K562 (cell line): ENCODE results near the gene ZNF202. TPM values are rescaled to one million over a fixed set of nuclear protein-coding genes. Genes with fewer than 3 reads are reported as not detected.

ENCODE experiments used
- ATAC-seq: fragments of 200-7000 bp; cut with Tn5 transposase; 3 replicates; pipeline ENCODE4 v1.9.1; 2020; ENCODE audit warnings: moderate library complexity
- BruUV-seq: library from RNA; stranded (reverse); fragments of 400-500 nt; replicated peaks from 2 replicates; lab custom pipeline; 2021; lab: Mats Ljungman, UMichigan
- CTCF ChIA-PET: fragments of 300-600 bp; formaldehyde crosslinking; extraction: SDS; loops from one replicate; lab custom pipeline; 2021; ENCODE audit warnings: low intra/inter-chr PET ratio; lab: Yijun Ruan, JAX
- POLR2A ChIA-PET: fragments of 300-600, 350-650 bp; sonication (Branson Sonifier 250); formaldehyde crosslinking; extraction: SDS; loops from one replicate; lab custom pipeline; 2021; ENCODE audit warnings: antibody characterized with exemption, inconsistent platforms; lab: Yijun Ruan, JAX
- DNase-seq, 4 experiments: peaks; one replicate each; pipeline versions ENCODE4 v3.0.0 to v3.0.0-alpha.2; 2011 to 2018; ENCODE audit warnings: low spot score in 3 of 4, mixed read lengths in 3 of 4; ENCODE audit errors: extremely low read depth in 1 of 4
- FAIRE-seq: peaks from 2 replicates; lab custom pipeline; 2011; peaks lifted over from hg19 to GRCh38; lab: Jason Lieb, UNC
- H2AFZ ChIP-seq: 2 replicates; pipeline ENCODE4 v1.6.0; 2011; ENCODE audit warnings: low read depth, low read length, control low read depth, inconsistent platforms
- H3K27ac ChIP-seq: fragments of 200-600 bp; 3 replicates; pipeline ENCODE4 v1.8.0; 2011; ENCODE audit warnings: low read depth, mild to moderate bottlenecking, control low read depth, inconsistent platforms, low read length, moderate library complexity, mixed read lengths; ENCODE audit errors: extremely low read depth
- H3K27me3 ChIP-seq, 2 experiments: fragments of 300-600 bp in 1 of 2; 2 replicates in 1 of 2; 3 replicates in 1 of 2; pipeline versions ENCODE4 v1.6.0 to v1.8.0; 2011; ENCODE audit warnings: inconsistent platforms in 2 of 2, low read length in 2 of 2, mild to moderate bottlenecking in 1 of 2, mixed read lengths in 1 of 2, moderate library complexity in 1 of 2; ENCODE audit not compliant: control insufficient read depth in 2 of 2, insufficient read depth in 2 of 2
- H3K36me3 ChIP-seq: fragments of 300-600 bp; 3 replicates; pipeline ENCODE4 v1.8.0; 2011; ENCODE audit warnings: mild to moderate bottlenecking, low read length, inconsistent platforms; ENCODE audit not compliant: control insufficient read depth, insufficient read depth
- H3K4me1 ChIP-seq, 2 experiments: fragments of 200-600 bp in 1 of 2; replicated peaks in 1 of 2; 2 replicates in 1 of 2; 3 replicates in 1 of 2; pipeline versions ENCODE4 v1.5.1 to v1.8.0; 2011; ENCODE audit warnings: inconsistent platforms in 2 of 2, low read length in 2 of 2, mild to moderate bottlenecking in 1 of 2, mixed read lengths in 1 of 2, moderate library complexity in 1 of 2; ENCODE audit not compliant: control insufficient read depth in 2 of 2, insufficient read depth in 2 of 2
- H3K4me2 ChIP-seq: 2 replicates; pipeline ENCODE4 v1.6.1; 2011; ENCODE audit warnings: low read length, control low read depth, inconsistent platforms, mixed read lengths; ENCODE audit not compliant: insufficient read depth
- H3K4me3 ChIP-seq: fragments of 200-600 bp; sonication (generic), shearing (Covaris generic); 2 replicates; pipeline ENCODE4 v1.5.1; 2016; ENCODE audit warnings: control low read depth, inconsistent platforms
- H3K79me2 ChIP-seq: fragments of 200-600 bp; 3 replicates; pipeline ENCODE4 v1.8.0; 2011; ENCODE audit warnings: low read length, inconsistent platforms; ENCODE audit not compliant: control insufficient read depth, insufficient read depth
- H3K9ac ChIP-seq, 2 experiments: 2 replicates each; pipeline versions ENCODE4 v1.6.0 to v1.6.1; 2011; ENCODE audit warnings: low read depth in 2 of 2, low read length in 2 of 2, control low read depth in 1 of 2, inconsistent platforms in 1 of 2, mild to moderate bottlenecking in 1 of 2, mixed read lengths in 1 of 2; ENCODE audit not compliant: insufficient read depth in 1 of 2
- H3K9me1 ChIP-seq: one replicate; pipeline ENCODE4 v1.6.0; 2011; ENCODE audit warnings: inconsistent platforms, mild to moderate bottlenecking, low read length, moderate library complexity; ENCODE audit not compliant: control insufficient read depth, insufficient read depth
- H3K9me3 ChIP-seq: replicated peaks from 2 replicates; pipeline ENCODE4 v1.5.1; 2011; ENCODE audit warnings: low read depth, low read length, inconsistent platforms; ENCODE audit not compliant: control insufficient read depth, insufficient read depth
- H4K20me1 ChIP-seq: replicated peaks from 2 replicates; pipeline ENCODE4 v1.6.1; 2011; ENCODE audit warnings: low read length, inconsistent platforms, mixed read lengths; ENCODE audit not compliant: control insufficient read depth, insufficient read depth
- ZNF12 ChIP-seq: sonication (generic); formaldehyde crosslinking; IDR thresholded peaks from 2 replicates; pipeline ENCODE4 v1.4.0; 2020; ENCODE audit warnings: mild to moderate bottlenecking, missing genetic modification reagents
- WGBS: fragments of 100-300 bp; shearing (Covaris generic); methylation state at CpG from one replicate; pipeline ENCODE4 v1.1.6; 2016; ENCODE audit warnings: low coverage, mixed read lengths; ENCODE audit not compliant: insufficient coverage; ENCODE audit errors: missing lambda C conversion rate; 5-methylcytosine and 5-hydroxymethylcytosine counted together
- in situ Hi-C: fragments of 300-500 bp; cut with MboI; formaldehyde crosslinking; loops from 4 replicates; pipeline ENCODE4 v1.15.0; 2018; ENCODE audit warnings: inconsistent platforms, mixed read lengths
- intact Hi-C: fragments of 100-400 bp; cut with micrococcal nuclease; formaldehyde crosslinking; loops from 2 replicates; pipeline ENCODE4 v1.14.2; 2022
- polyA plus RNA-seq, 8 experiments: library from polyadenylated mRNA; depleted of rRNA in 4 of 8; stranded (reverse) in 5 of 8; unstranded in 3 of 8; fragments of >200 nt; fragmentation: Nextera tagmentation in 2 of 8; fragmentation: Illumina TruSeq in 1 of 8; extraction: Ambion mirVana in 2 of 8; extraction: Trizol in 1 of 8; gene quantifications; 2 replicates each; pipeline versions ENCODE4 v1.2.1 to v1.2.3, GENCODE V29; 2011 to 2014; ENCODE audit warnings: inconsistent platforms in 1 of 8, missing spikeins in 1 of 8
- total RNA-seq, 7 experiments: library from RNA; depleted of rRNA in 6 of 7; stranded (reverse); fragments of >200 nt in 6 of 7; fragmentation: Illumina TruSeq in 2 of 7; extraction: Trizol in 2 of 7; gene quantifications; 2 replicates each; pipeline versions ENCODE4 v1.2.1 to v1.2.3, GENCODE V29; 2011 to 2021; ENCODE audit warnings: low replicate concordance in 1 of 7
- TF ChIP-seq, protein P1 (sequence below), 2 experiments: IDR thresholded peaks in 1 of 2; conservative IDR thresholded peaks in 1 of 2; 2 replicates each; pipeline ENCODE4 v1.6.1; 2016; ENCODE audit warnings: low read depth in 2 of 2, mild to moderate bottlenecking in 1 of 2, missing compliant biosample characterization in 1 of 2, missing genetic modification characterization in 1 of 2, moderate library complexity in 1 of 2

The ZNF202 gene
- total and polyA plus RNA-seq, 9 of the 15 experiments (the other 6 are each of a cell fraction or from before 2014, with no cell fraction given) = 2.3 to 18.7 (median 12.7) TPM

DNA sequence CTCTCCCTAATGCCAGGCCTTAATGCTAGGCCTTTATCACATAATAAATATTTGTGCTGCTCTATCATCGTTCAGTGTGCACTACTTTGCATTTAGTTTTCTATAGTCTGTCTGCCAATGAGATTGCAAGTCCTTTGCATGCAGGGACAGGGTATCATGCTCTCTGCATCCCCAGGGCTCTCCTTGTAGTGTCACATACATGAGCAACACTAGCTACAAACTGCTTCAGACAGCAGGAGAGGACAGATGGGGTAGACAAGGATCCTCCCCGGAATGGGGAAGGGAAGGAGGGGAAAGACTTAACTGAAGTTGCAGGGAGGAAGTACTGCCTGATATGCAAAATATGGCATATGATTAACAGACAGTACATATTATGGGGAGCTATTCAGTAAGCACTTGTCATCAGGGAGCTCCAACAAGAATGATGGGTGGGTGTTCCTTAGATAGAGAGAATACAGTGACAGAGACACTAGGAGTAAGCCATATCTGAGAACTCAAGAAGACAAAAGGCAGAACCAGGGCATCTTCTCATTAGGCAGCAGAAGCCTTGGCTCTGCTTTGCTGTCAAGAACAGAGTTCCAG is 42.8 kb downstream of the ZNF202 start:
- WGBS = 0% methylated on average over 2 of the region's 2 CpGs
- in situ Hi-C loops = no loop called here
- no peak overlapping the region for H3K27ac ChIP-seq
- TF ChIP-seq ZNF12 (CRISPR knock-in tag) = no peak
- TF ChIP-seq, protein P1, sequence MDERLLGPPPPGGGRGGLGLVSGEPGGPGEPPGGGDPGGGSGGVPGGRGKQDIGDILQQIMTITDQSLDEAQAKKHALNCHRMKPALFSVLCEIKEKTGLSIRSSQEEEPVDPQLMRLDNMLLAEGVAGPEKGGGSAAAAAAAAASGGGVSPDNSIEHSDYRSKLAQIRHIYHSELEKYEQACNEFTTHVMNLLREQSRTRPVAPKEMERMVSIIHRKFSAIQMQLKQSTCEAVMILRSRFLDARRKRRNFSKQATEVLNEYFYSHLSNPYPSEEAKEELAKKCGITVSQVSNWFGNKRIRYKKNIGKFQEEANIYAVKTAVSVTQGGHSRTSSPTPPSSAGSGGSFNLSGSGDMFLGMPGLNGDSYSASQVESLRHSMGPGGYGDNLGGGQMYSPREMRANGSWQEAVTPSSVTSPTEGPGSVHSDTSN (CRISPR knock-in tag; IDR thresholded peaks at IDR 0.05; ENCODE audit: low read depth) = no peak
- TF ChIP-seq, protein P1 (tag; conservative IDR thresholded peaks at IDR 0.05; ENCODE audit: low read depth) = 0 out of 2 replicates have a peak, but pooled peaks have one; percentile 32
- TF ChIP-seq, all 486 proteins: peak for 1
- no TSS peak for BruUV-seq
- Histone ChIP-seq H3K9me3 (no peaks in the 10 kb centered on the region), H3K9me1 (no peaks in the 10 kb centered on the region), H3K4me1 (no peaks in the 10 kb centered on the region; a peak in 1 of 5 replicates), H3K27me3 (peaks cover 0 to 14% of the 10 kb centered on the region in 2 experiments; a peak in 2 of 5 replicates), H3K4me3 (no peak overlapping the region), H3K79me2 (no peaks in the 10 kb centered on the region), H3K9ac (no peak overlapping the region), H4K20me1 (no peaks in the 10 kb centered on the region), H3K36me3 (no peaks in the 10 kb centered on the region), H2AFZ (no peak overlapping the region), H3K4me2 (no peak overlapping the region)
- DNase-seq = no peak
- intact Hi-C loops = no loop called here
- CTCF ChIA-PET = interaction anchor here (1.2 kb wide), 1 partner anchor 9 kb away, joined by 3 read pairs; no protein-coding TSS in a partner anchor
- FAIRE-seq = no peak
- POLR2A ChIA-PET = no interaction called here
- no peak for ATAC-seq
